Esophagus muscularis mucosa (tissue), 4 donors: ENCODE measurements around the gene NEDD9. TPM values are rescaled to one million over a fixed set of nuclear protein-coding genes. Genes with fewer than 3 reads are reported as not detected.

ENCODE experiments used
- DNase-seq: peaks from one replicate; pipeline ENCODE4 v3.0.0-alpha.2; 2017; ENCODE audit errors: extremely low spot score
- H3K27ac ChIP-seq, 4 donors: fragments of 200-600 bp; sonication (generic); replicated peaks in 1 of 4; 1 replicate in 3 of 4; 2 replicates in 1 of 4; pipeline ENCODE4 v1.5.1; 2016 to 2019; ENCODE audit warnings: mild to moderate bottlenecking in 1 of 4
- H3K27me3 ChIP-seq, 4 donors: fragments of 200-600 bp; sonication (generic); one replicate each; pipeline versions ENCODE4 v1.5.1 to v1.6.0; 2016 to 2019
- H3K36me3 ChIP-seq, 4 donors: fragments of 200-600 bp; sonication (generic); one replicate each; pipeline ENCODE4 v1.5.1; 2016 to 2019
- H3K4me1 ChIP-seq, 4 donors: fragments of 200-600 bp; sonication (generic); one replicate each; pipeline ENCODE4 v1.5.1; 2016 to 2019
- H3K4me3 ChIP-seq, 4 donors: fragments of 200-600 bp; sonication (generic); 1 replicate in 2 of 4; 2 replicates in 2 of 4; pipeline ENCODE4 v1.5.1; 2016 to 2019; ENCODE audit warnings: mild to moderate bottlenecking in 4 of 4, moderate library complexity in 1 of 4
- H3K9me3 ChIP-seq, 4 donors: fragments of 200-600 bp; sonication (generic); 1 replicate in 3 of 4; 2 replicates in 1 of 4; pipeline ENCODE4 v1.5.1; 2016 to 2019
- CTCF ChIP-seq, 3 experiments: fragments of 200-600 bp in 2 of 3; fragments of 450-650 bp in 1 of 3; sonication (generic) in 2 of 3; IDR thresholded peaks; one replicate each; pipeline ENCODE4 v1.5.1; 2017 to 2019; ENCODE audit warnings: antibody characterized with exemption in 3 of 3, mild to moderate bottlenecking in 2 of 3, moderate library complexity in 1 of 3
- EP300 ChIP-seq: sonication (generic); formaldehyde crosslinking; IDR thresholded peaks from one replicate; pipeline ENCODE4 v1.6.1; 2017; ENCODE audit warnings: antibody characterized with exemption
- POLR2A ChIP-seq: fragments of 450-650 bp; IDR thresholded peaks from one replicate; pipeline ENCODE4 v1.6.1; 2017; ENCODE audit warnings: antibody characterized with exemption, moderate library complexity, mild to moderate bottlenecking, low read depth
- POLR2AphosphoS5 ChIP-seq, 2 donors: sonication (generic); formaldehyde crosslinking; IDR thresholded peaks; one replicate each; pipeline ENCODE4 v1.6.1; 2017; ENCODE audit warnings: antibody characterized with exemption in 2 of 2
- intact Hi-C: fragments of 100-400 bp; cut with DNase I; formaldehyde crosslinking; loops from one replicate; pipeline ENCODE4 v1.15.1; 2023
- small RNA-seq, 3 donors: library from RNA; depleted of rRNA; stranded (forward); fragments of <200 nt; gene quantifications; one replicate each; pipeline ENCODE3, GENCODE V24; 2016
- total RNA-seq, 4 donors: library from RNA; depleted of rRNA; stranded (reverse); fragments of >200 nt; gene quantifications; one replicate each; pipeline versions ENCODE4 v1.1.0 to v1.2.1, GENCODE V29; 2016

NEDD9 gene
- total RNA-seq, 4 donors from 2014 or later: 18.3 to 47.2 (median 32.9) TPM

GRCh38 chr6:11136809-11137208, 95.7 kb downstream of the NEDD9 start:
- Histone ChIP-seq H3K4me1 (no peaks in the 10 kb centered on the region), H3K36me3 (peaks cover 9 to 17% (median 14%) of the 10 kb centered on the region in 4 donors), H3K4me3 (no peak overlapping the region), H3K27me3 (no peaks in the 10 kb centered on the region), H3K9me3 (no peaks in the 10 kb centered on the region), H3K27ac (no peak overlapping the region)
- TF ChIP-seq POLR2A (no peak), POLR2AphosphoS5 (IDR thresholded peaks at IDR 0.05) (no peak), EP300 (no peak), CTCF (IDR thresholded peaks at IDR 0.05) (no peak)
- DNase-seq: no peak
- intact Hi-C loops: no loop called here

Small RNA genes within 50 kb of the gene (small RNA-seq; reads per million reads assigned to genes)
- gene AL136139.1: 0 reads per million in 3 donors

Other genes with a start within 250 kb of the NEDD9 start
- under 1 TPM; 0.26 to 0.57 (median 0.46) TPM for gene ELOVL2, start 188.4 kb downstream of the NEDD9 start, total RNA-seq
- 10 to 100 TPM in 3 of 4 donors, 1 to 10 TPM in 1; 9.3 to 15.2 (median 12.0) TPM for gene SMIM13, start 138.8 kb downstream of the NEDD9 start, total RNA-seq
- under 1 TPM; 0.11 to 0.83 (median 0.27) TPM for gene ERVFRD-1, start 120.9 kb downstream of the NEDD9 start, total RNA-seq